ENCODE results near the gene SELENOM.
"Not testable (repeated sequence)": the region's sequence is repeated elsewhere in the genome, so short reads cannot be mapped to it uniquely, and the experiment has no call there.

SELENOM gene

DNA sequence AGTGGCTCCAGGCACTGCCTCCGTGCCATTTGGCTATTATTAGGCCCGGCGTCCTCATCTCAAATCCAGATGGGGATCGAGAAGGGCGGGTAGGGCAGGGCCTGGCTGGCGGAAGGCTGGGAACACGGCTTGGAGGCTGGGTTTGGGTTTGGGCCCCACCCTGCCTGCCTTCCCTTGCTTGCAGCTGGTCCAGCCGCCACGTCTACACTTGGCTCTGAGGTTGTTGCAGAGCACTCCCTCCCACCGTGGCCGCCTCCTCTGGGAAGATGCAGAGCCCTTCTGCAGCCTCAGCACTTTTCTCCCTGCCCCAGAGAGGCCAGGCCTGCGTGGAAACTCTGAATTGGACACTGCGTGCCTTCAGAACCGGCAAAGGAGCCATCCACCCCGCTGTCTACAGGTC is 31.4 kb downstream of the SELENOM start:
- DNase-seq: no peak

DNA sequence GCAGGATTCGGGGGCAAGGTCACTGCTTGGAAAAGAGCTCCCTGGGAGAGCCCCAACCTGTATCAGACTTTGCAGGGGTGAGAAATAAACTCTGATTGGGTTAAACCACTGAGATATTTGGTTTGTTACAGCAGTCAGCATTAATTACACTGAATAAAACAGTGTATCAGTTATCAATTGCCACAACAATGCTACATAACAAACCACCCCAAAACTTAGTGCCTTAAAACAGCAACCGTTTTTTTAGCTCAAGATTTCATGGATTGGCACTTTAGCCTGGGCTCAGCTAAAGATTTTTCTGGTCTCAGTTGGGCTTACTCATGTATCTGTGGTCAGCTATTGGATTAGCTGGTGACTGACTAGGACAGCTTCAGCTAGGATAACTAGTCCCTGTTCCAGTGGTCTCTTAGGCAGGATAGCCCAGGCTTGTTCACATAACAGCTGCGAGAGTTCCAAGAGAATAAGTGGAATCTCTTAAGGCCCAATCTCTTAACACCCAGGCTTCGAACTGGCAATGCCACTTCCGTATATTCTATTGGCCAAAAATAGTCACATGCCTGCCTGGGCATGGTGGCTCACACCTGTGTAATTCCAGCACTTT is 33.7 kb downstream of the SELENOM start:
- DNase-seq: not testable (repeated sequence)

DNA sequence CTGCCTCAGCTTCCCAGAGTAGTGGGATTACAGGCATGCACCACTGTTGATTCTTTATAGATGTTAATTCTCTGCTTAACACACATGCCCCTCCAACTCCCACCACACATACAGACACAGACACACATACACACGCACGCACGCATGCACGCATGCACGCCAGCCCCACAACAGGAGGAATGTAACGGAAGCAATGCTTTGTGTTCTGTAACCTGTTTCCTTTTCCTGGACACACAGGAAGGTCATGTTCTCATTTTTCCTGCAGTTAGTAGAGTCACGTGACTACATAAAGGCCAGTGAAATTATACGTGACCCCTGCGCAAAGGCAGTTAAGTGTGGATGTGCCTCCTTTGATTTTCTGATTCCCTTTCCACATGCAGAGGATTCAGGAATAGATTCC is 34.2 kb downstream of the SELENOM start:
- not testable (repeated sequence) for DNase-seq

DNA sequence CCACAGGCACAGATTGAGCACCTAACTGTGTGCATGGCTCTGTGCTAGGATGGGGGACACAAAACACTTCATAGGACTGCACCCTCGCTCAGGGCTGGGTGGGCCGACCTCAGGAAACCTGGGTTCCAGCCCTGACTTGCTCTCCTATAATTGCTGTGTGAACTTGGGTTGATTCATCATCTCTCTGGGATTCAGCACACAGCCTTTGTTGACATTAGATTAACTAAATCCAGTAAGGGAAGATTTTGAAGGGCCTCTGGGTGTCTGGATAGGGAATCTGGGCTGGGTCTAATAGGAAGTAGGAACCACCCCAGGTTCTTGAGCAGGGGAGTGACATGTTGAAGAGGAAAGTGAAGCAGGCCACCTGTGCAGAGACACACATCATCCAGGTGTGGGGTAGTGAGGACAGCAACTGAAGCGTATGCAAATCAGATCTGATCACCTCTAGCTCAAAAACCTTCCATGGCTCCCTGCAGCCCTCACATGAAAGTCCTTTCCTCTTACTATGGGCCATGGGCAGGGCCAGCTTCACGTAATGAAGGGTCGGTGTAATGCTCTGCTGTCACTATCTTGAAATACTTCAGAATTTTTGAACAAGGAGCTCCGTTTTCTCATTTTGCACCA is 37.6 kb downstream of the SELENOM start:
- not testable (repeated sequence) for DNase-seq

DNA sequence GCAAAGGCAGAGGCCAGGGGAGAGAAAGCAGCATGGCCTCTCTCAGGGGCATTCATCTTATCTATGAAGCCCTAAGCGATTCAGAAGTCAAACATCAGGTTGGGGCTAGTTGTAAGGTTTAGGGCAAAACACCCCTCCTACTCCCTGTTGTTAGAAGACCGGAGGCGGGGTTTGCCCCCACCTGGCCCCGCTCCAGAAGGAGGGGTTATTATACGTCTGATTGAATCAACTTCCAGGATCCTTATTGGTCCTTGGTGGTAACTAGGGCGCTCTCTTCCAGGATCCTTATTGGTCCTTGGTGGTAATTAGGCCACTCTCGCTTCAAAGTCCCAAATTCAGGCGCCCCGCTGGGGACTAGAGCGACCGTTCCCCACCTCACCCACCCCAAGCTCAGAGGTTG is 38.4 kb downstream of the SELENOM start:
- no peak for DNase-seq

DNA sequence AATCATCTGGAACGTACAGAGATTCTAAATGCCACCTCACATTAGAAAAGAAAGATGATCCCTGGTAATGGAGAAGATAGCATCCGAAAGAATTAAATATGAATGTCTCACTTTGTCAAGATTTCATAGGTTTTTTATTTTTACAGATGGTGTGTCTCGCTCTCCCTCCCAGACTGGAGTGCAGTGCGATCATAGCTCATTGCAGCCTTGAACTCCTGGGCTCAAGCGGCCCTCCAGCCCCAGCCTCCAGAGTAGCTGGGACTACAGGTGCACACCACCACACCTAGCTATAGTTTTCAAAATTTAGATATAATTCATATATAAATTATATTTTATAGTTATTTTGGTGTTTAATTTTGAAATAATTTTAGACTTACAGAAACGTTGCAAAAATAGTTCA is 43.0 kb downstream of the SELENOM start:
- DNase-seq: no peak

DNA sequence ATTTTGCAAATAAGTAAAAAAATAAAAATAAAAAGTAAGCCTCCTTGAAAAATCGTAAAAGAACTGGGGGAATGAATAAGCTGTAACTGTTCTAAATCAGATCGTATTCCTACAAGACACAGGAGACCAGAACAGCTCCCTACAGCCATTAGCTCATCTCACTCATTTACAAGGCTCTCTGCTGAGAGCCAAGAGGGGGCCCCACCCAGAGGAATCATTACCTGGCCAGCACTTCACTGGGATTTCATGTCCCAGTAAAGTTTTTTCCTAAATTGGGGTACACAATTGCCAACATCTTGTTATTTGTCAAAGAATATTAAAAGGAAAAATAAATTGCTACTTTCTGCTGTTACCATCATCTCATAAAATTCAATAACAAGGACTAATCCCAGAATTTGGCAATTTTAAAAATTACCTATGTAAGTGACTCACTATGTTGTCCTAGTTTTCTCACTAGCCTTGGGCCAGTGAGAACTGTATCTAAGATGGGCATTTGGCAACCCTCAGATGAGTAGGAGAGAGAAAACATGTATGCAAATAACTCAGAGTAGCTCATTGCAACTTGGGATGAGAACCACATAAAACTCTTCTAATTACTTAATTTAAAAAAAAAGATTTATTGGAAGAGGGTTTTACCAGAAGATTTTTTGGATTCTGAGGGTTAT is 44.7 kb downstream of the SELENOM start:
- no peak for DNase-seq

DNA sequence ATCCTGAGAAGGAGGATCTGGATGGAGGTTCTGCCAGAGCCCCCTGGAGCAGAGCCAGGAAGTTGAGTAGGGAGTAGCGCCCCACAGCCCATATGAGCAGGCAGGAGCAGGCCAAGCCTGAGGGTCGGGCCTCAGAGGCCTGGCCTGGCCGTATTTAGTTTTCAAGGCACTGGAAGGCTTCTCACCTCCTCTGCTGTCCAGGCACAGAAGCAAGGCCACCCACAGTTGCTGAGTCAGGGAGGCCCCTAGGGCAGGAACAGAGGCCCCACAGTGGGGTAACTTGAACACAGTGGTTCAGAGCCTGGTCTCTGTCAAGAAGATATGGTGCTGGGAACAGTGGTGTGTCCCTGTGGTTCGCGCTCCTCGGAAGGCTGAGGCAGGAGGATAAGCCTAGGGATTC is 47.7 kb downstream of the SELENOM start:
- DNase-seq: not testable (repeated sequence)

DNA sequence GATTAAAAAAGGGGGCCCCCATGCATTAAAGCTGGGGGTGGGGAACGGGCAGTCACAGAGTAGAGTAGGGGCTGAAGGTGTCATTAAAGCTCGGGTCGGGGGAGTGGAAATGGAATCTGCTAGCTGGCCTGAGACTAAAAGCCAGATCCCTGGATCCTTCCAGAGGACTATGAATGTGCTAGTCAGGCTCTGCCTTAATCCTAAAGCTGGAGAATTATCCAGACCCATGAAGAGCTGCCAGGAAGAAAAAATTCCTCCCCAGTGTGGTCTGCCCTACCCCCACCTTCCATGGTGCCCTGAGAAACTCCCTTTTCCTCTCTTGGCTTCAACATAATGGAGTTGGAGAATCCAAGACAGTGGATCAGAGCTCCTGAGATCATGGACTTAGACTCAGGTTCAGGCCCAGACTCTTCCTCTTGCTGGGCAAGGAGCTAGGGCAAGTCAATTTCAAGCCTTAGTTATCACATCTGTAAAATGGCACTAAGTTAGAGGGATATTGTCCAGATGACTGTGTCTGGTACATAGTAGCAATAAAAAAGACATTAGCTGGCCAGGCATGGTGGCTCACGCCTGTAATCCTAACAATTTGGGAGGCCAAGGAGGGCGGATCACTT is 50.3 kb downstream of the SELENOM start:
- no peak for DNase-seq

DNA sequence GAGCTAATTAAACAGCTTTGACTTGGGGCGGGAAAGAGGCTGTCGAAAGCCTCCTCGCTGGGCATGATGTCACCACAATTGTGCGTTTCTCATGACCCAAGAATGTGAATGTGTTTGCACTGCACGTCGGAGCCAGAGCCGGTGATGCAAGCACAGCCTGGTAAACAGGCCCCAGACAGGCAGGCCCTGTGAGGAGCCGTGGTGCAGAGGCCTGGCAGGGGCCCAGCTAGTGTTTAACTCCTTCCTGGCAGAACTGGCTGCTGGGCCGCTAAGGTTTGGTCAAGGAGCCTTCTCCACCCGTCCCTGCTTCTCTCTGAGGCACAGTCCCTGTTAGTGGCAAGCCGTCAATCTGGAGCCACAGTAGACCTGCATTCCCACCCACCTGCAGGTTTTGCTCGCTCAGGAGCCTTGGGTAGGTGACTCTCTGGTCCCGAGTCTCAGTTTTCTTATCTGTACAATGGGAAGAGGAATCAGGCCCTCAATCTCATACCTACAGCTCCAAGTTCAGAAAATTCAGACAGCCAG is 51.7 kb downstream of the SELENOM start:
- no peak for DNase-seq

DNA sequence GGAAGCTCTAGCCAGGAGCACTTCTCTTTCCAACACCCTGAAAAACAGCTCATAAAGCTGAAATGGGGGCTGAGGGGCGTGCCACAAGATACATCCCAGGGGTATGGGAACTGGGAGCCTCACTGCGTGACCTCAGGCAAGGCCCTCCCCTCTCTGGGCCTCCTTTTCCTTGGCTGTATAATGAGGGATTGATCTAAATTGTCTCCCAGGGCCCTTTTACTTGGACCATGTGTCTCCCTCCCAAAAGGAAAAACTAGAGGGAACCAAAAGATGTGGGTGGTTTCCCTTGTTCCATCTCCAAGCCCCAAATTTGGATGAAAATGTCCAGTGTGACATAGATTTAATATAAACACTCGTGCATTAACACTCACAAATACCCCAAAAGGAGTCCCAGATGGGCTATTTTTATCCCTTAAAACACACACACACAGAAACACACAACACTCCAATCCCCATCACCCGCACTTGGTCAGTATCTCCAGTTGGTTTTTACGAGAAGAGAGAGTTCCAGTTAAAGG is 52.2 kb downstream of the SELENOM start:
- no peak for DNase-seq

All from cerebellar nuclear complex (tissue), 1 donor.